Mesenchymal stem cell (in vitro differentiated cells and primary cell): ENCODE data around the gene UBTF.
A peak's percentile ranks its signal among the peaks of the same experiment; 100 is the strongest.

Experiments used
- DNase-seq: peaks from one replicate; pipeline ENCODE4 v3.0.0-alpha.2; 2013
- H2AFZ ChIP-seq: one replicate; pipeline ENCODE4 v1.6.1; 2013; ENCODE audit warnings: low read depth, mild to moderate bottlenecking, control low read depth, inconsistent platforms, low read length, moderate library complexity
- H2AK5ac ChIP-seq: 2 replicates; pipeline ENCODE4 v1.6.1; 2013; ENCODE audit warnings: low read length, moderate library complexity, mild to moderate bottlenecking, inconsistent platforms; ENCODE audit not compliant: severe bottlenecking
- H2BK120ac ChIP-seq: one replicate; pipeline ENCODE4 v1.6.1; 2013; ENCODE audit warnings: low read depth, mild to moderate bottlenecking, inconsistent platforms, low read length, moderate library complexity
- H2BK12ac ChIP-seq, 2 experiments: one replicate each; pipeline ENCODE4 v1.6.1; 2013; ENCODE audit warnings: inconsistent platforms in 2 of 2, low read length in 2 of 2, mild to moderate bottlenecking in 2 of 2, moderate library complexity in 2 of 2, control low read depth in 1 of 2
- H2BK15ac ChIP-seq: one replicate; pipeline ENCODE4 v1.6.1; 2013; ENCODE audit warnings: mild to moderate bottlenecking, low read depth, inconsistent platforms; ENCODE audit not compliant: poor library complexity, severe bottlenecking
- H2BK5ac ChIP-seq: 2 replicates; pipeline ENCODE4 v1.6.1; 2013; ENCODE audit warnings: low read depth, mild to moderate bottlenecking, low read length, control low read depth, inconsistent platforms; ENCODE audit not compliant: poor library complexity, severe bottlenecking
- H3K14ac ChIP-seq, 2 experiments: one replicate each; pipeline ENCODE4 v1.6.1; 2013; ENCODE audit warnings: inconsistent platforms in 2 of 2, low read length in 2 of 2, control low read depth in 1 of 2, mild to moderate bottlenecking in 1 of 2, moderate library complexity in 1 of 2
- H3K18ac ChIP-seq, 2 experiments: one replicate each; pipeline ENCODE4 v1.6.1; 2013; ENCODE audit warnings: inconsistent platforms in 2 of 2, low read length in 2 of 2, control low read depth in 1 of 2, low read depth in 1 of 2, mild to moderate bottlenecking in 1 of 2
- H3K23ac ChIP-seq, 2 experiments: one replicate each; pipeline ENCODE4 v1.6.1; 2013; ENCODE audit warnings: inconsistent platforms in 2 of 2, low read length in 2 of 2, mild to moderate bottlenecking in 2 of 2, moderate library complexity in 2 of 2, control low read depth in 1 of 2
- H3K27ac ChIP-seq: 2 replicates; pipeline ENCODE4 v1.5.1; 2013; ENCODE audit warnings: mild to moderate bottlenecking, moderate library complexity, low read length, control low read depth, inconsistent platforms; ENCODE audit not compliant: poor library complexity, severe bottlenecking
- H3K27me3 ChIP-seq, 2 experiments: 2 replicates each; pipeline versions ENCODE4 v1.6.1 to v1.7.0; 2013; ENCODE audit warnings: low read length in 2 of 2, mild to moderate bottlenecking in 2 of 2, moderate library complexity in 2 of 2, control low read depth in 1 of 2, inconsistent platforms in 1 of 2; ENCODE audit not compliant: control insufficient read depth in 1 of 2, insufficient read depth in 1 of 2
- H3K36me3 ChIP-seq, 2 experiments: 2 replicates each; pipeline versions ENCODE4 v1.6.1 to v1.7.0; 2013; ENCODE audit warnings: low read length in 2 of 2, control low read depth in 1 of 2, inconsistent platforms in 1 of 2, low read depth in 1 of 2, mild to moderate bottlenecking in 1 of 2; ENCODE audit not compliant: insufficient read depth in 2 of 2, control insufficient read depth in 1 of 2
- H3K4ac ChIP-seq, 2 experiments: one replicate each; pipeline ENCODE4 v1.6.1; 2013; ENCODE audit warnings: inconsistent platforms in 2 of 2, low read length in 2 of 2, mild to moderate bottlenecking in 2 of 2, moderate library complexity in 2 of 2, control low read depth in 1 of 2, low read depth in 1 of 2
- H3K4me1 ChIP-seq: 2 replicates; pipeline ENCODE4 v1.6.1; 2013; ENCODE audit warnings: low read depth, low read length, control low read depth; ENCODE audit not compliant: control insufficient read depth, insufficient read depth
- H3K4me2 ChIP-seq: 2 replicates; pipeline ENCODE4 v1.6.1; 2013; ENCODE audit warnings: low read length, mild to moderate bottlenecking, inconsistent platforms; ENCODE audit not compliant: poor library complexity, severe bottlenecking
- H3K4me3 ChIP-seq, 2 experiments: 2 replicates each; pipeline versions ENCODE4 v1.5.1 to v1.7.0; 2013; ENCODE audit warnings: low read length in 2 of 2, mild to moderate bottlenecking in 2 of 2, control low read depth in 1 of 2, low read depth in 1 of 2; ENCODE audit not compliant: insufficient read depth in 1 of 2
- H3K79me1 ChIP-seq: replicated peaks from 2 replicates; pipeline ENCODE4 v1.6.1; 2013; ENCODE audit warnings: mild to moderate bottlenecking, control low read depth, low read length, inconsistent platforms; ENCODE audit not compliant: poor library complexity, severe bottlenecking
- H3K9ac ChIP-seq: 2 replicates; pipeline ENCODE4 v1.7.0; 2013; ENCODE audit warnings: mild to moderate bottlenecking, low read length, moderate library complexity
- H3K9me3 ChIP-seq: 2 replicates; pipeline ENCODE4 v1.7.0; 2013; ENCODE audit warnings: mild to moderate bottlenecking, low read length; ENCODE audit not compliant: control insufficient read depth
- H4K8ac ChIP-seq: one replicate; pipeline ENCODE4 v1.6.1; 2013; ENCODE audit warnings: inconsistent platforms, mild to moderate bottlenecking, low read length, moderate library complexity
- H4K91ac ChIP-seq: one replicate; pipeline ENCODE4 v1.6.1; 2013; ENCODE audit warnings: mild to moderate bottlenecking, low read length, inconsistent platforms
- WGBS: methylation state at CpG from one replicate; pipeline ENCODE4 v1.1.7; 2013; ENCODE audit warnings: mixed read lengths; 5-methylcytosine and 5-hydroxymethylcytosine counted together

The UBTF gene

GRCh38 chr17:44236444-44236991 is 17.0 kb upstream of the UBTF start:
- H3K9me3 ChIP-seq: no peaks in the 10 kb centered on the region
- peaks cover 16% of the 10 kb centered on the region for H3K4me1 ChIP-seq
- no peak overlapping the region for H2BK15ac ChIP-seq
- H3K18ac ChIP-seq: no peak overlapping the region
- no peak overlapping the region for H3K14ac ChIP-seq
- no peaks in the 10 kb centered on the region for H3K79me1 ChIP-seq
- no peak overlapping the region for H4K91ac ChIP-seq
- H2AFZ ChIP-seq: no peak overlapping the region
- no peak overlapping the region for H3K27ac ChIP-seq
- no peaks in the 10 kb centered on the region for H3K36me3 ChIP-seq
- no peak overlapping the region for H3K4me2 ChIP-seq
- no peak overlapping the region for H2BK5ac ChIP-seq
- no peak overlapping the region for H2BK12ac ChIP-seq
- H3K4ac ChIP-seq: no peak overlapping the region
- peak overlapping the region; percentile 40 for H2AK5ac ChIP-seq
- no peaks in the 10 kb centered on the region for H3K27me3 ChIP-seq
- DNase-seq: no peak
- no peak overlapping the region for H3K4me3 ChIP-seq
- H3K23ac ChIP-seq: no peak overlapping the region
- WGBS: 89% methylated on average over 4 of the region's 5 CpGs
- no peak overlapping the region for H2BK120ac ChIP-seq
- no peak overlapping the region for H4K8ac ChIP-seq
- H3K9ac ChIP-seq: no peak overlapping the region

GRCh38 chr17:44235583-44235936 is 16.1 kb upstream of the UBTF start:
- WGBS: 73% methylated on average over 5 of the region's 5 CpGs
- H3K27ac ChIP-seq: peak overlapping the region; percentile 89

GRCh38 chr17:44233582-44233981 is 14.1 kb upstream of the UBTF start:
- Histone ChIP-seq H3K9ac (no peak overlapping the region), H2BK120ac (no peak overlapping the region), H2BK5ac (no peak overlapping the region), H3K27me3 (peaks cover 0 to 6% of the 10 kb centered on the region in 2 experiments), H3K18ac (no peak overlapping the region), H2AK5ac (no peak overlapping the region), H3K4me3 (no peak overlapping the region), H3K4me1 (peaks cover 20% of the 10 kb centered on the region), H2BK15ac (no peak overlapping the region), H2AFZ (no peak overlapping the region), H3K4me2 (no peak overlapping the region), H4K91ac (no peak overlapping the region), H3K36me3 (no peaks in the 10 kb centered on the region), H2BK12ac (no peak overlapping the region), H4K8ac (no peak overlapping the region), H3K79me1 (no peaks in the 10 kb centered on the region), H3K4ac (no peak overlapping the region), H3K23ac (no peak overlapping the region), H3K9me3 (no peaks in the 10 kb centered on the region), H3K14ac (no peak overlapping the region), H3K27ac (no peak overlapping the region)
- no peak for DNase-seq
- 59% methylated on average over 3 of the region's 5 CpGs for WGBS

More at GRCh38 chr17:44235583-44235936, 16.1 kb upstream of the UBTF start:
- H3K4me1 ChIP-seq: peaks cover 16% of the 10 kb centered on the region
- no peaks in the 10 kb centered on the region for H3K79me1 ChIP-seq
- no peaks in the 10 kb centered on the region for H3K36me3 ChIP-seq
- H3K4me3 ChIP-seq: no peak overlapping the region
- H2BK15ac ChIP-seq: no peak overlapping the region
- H3K14ac ChIP-seq: no peak overlapping the region
- no peak overlapping the region for H2AFZ ChIP-seq
- no peak overlapping the region for H2BK12ac ChIP-seq
- no peak overlapping the region for H3K4ac ChIP-seq
- H3K4me2 ChIP-seq: no peak overlapping the region
- H3K9me3 ChIP-seq: no peaks in the 10 kb centered on the region
- no peak overlapping the region for H3K18ac ChIP-seq
- no peak overlapping the region for H3K23ac ChIP-seq
- no peak overlapping the region for H3K9ac ChIP-seq
- H2BK120ac ChIP-seq: no peak overlapping the region
- H4K91ac ChIP-seq: no peak overlapping the region
- H3K27me3 ChIP-seq: no peaks in the 10 kb centered on the region
- H2AK5ac ChIP-seq: no peak overlapping the region
- no peak for DNase-seq
- no peak overlapping the region for H4K8ac ChIP-seq
- H2BK5ac ChIP-seq: no peak overlapping the region

- H4K8ac ChIP-seq: no peak overlapping the region
- no peak overlapping the region for H3K4me3 ChIP-seq
- H4K91ac ChIP-seq: no peak overlapping the region
- 93% methylated on average over 6 of the region's 7 CpGs for WGBS
- H2BK5ac ChIP-seq: no peak overlapping the region
- H3K18ac ChIP-seq: no peak overlapping the region
- H3K9ac ChIP-seq: no peak overlapping the region
- no peak overlapping the region for H3K23ac ChIP-seq
- peaks cover 20% of the 10 kb centered on the region for H3K4me1 ChIP-seq
- H3K9me3 ChIP-seq: no peaks in the 10 kb centered on the region
- no peak overlapping the region for H3K27ac ChIP-seq
- H3K27me3 ChIP-seq: peaks cover 0 to 6% of the 10 kb centered on the region in 2 experiments
- H2BK120ac ChIP-seq: no peak overlapping the region
- H2AFZ ChIP-seq: no peak overlapping the region
- no peak overlapping the region for H3K14ac ChIP-seq
- H2AK5ac ChIP-seq: no peak overlapping the region
- H2BK12ac ChIP-seq: no peak overlapping the region
- DNase-seq: no peak
- no peaks in the 10 kb centered on the region for H3K36me3 ChIP-seq
- H3K79me1 ChIP-seq: no peaks in the 10 kb centered on the region
- H3K4ac ChIP-seq: no peak overlapping the region
- H3K4me2 ChIP-seq: no peak overlapping the region
- H2BK15ac ChIP-seq: no peak overlapping the region
These were observed 12.6 kb upstream of the UBTF start for GRCh38 chr17:44232061-44232460.
